OCI-LY1 (cell line): ENCODE data around the gene RYR3.

Experiments used
- H2AFZ ChIP-seq: fragments of 200-600 bp; sonication (generic), shearing (Covaris generic); 2 replicates; pipeline ENCODE4 v1.6.0; 2014; ENCODE audit warnings: antibody characterized with exemption, mild to moderate bottlenecking, low read length
- H3F3A ChIP-seq: fragments of 200-600 bp; sonication (generic), shearing (Covaris generic); 2 replicates; pipeline ENCODE4 v1.6.0; 2014; ENCODE audit warnings: mild to moderate bottlenecking, antibody characterized with exemption, low read length, moderate library complexity; ENCODE audit not compliant: insufficient read depth
- H3K27ac ChIP-seq: fragments of 200-600 bp; sonication (generic); 2 replicates; pipeline ENCODE4 v1.5.1; 2014; ENCODE audit warnings: low read length, mixed run types, mild to moderate bottlenecking, low read depth; ENCODE audit not compliant: poor library complexity, severe bottlenecking
- H3K27me3 ChIP-seq: fragments of 200-600 bp; sonication (generic); 2 replicates; pipeline ENCODE4 v1.6.0; 2014; ENCODE audit warnings: antibody characterized with exemption, mild to moderate bottlenecking, low read length, moderate library complexity; ENCODE audit not compliant: insufficient read depth
- H3K36me3 ChIP-seq: fragments of 200-600 bp; sonication (generic); 2 replicates; pipeline ENCODE4 v1.6.1; 2014; ENCODE audit warnings: mild to moderate bottlenecking, antibody characterized with exemption, low read length, moderate library complexity, mixed read lengths; ENCODE audit not compliant: insufficient read depth
- H3K4me1 ChIP-seq: fragments of 200-600 bp; sonication (generic); 2 replicates; pipeline ENCODE4 v1.5.1; 2014; ENCODE audit warnings: mild to moderate bottlenecking, low read length, moderate library complexity; ENCODE audit not compliant: insufficient read depth, severe bottlenecking
- H3K4me2 ChIP-seq: fragments of 200-600 bp; sonication (generic), shearing (Covaris generic); 2 replicates; pipeline ENCODE4 v1.6.1; 2014; ENCODE audit warnings: low read length
- H3K4me3 ChIP-seq: fragments of 200-600 bp; sonication (generic); 2 replicates; pipeline ENCODE4 v1.5.1; 2014; ENCODE audit warnings: low read length, low read depth, mild to moderate bottlenecking, mixed read lengths; ENCODE audit not compliant: poor library complexity, severe bottlenecking
- H3K79me2 ChIP-seq: fragments of 200-600 bp; shearing (Covaris generic); 2 replicates; pipeline ENCODE4 v1.6.1; 2016; ENCODE audit warnings: mixed run types, low read length, mixed read lengths; ENCODE audit not compliant: insufficient read depth
- H3K9ac ChIP-seq: fragments of 200-600 bp; sonication (generic), shearing (Covaris generic); 2 replicates; pipeline ENCODE4 v1.6.1; 2014; ENCODE audit warnings: mild to moderate bottlenecking, low read length, mixed read lengths
- H3K9me2 ChIP-seq: fragments of 200-600 bp; sonication (generic), shearing (Covaris generic); 2 replicates; pipeline ENCODE4 v1.6.1; 2014; ENCODE audit warnings: low read depth, mild to moderate bottlenecking, low read length, mixed read lengths
- H3K9me3 ChIP-seq: fragments of 200-600 bp; shearing (Covaris generic); 2 replicates; pipeline ENCODE4 v1.6.1; 2014; ENCODE audit warnings: low read length, mixed read lengths
- H4K20me1 ChIP-seq: fragments of 200-600 bp; sonication (generic), shearing (Covaris generic); 2 replicates; pipeline ENCODE4 v1.6.0; 2016; ENCODE audit warnings: mild to moderate bottlenecking, low read length; ENCODE audit not compliant: insufficient read depth
- CTCF ChIP-seq: fragments of 200-600 bp; sonication (generic), shearing (Covaris generic); IDR thresholded peaks from 2 replicates; pipeline ENCODE4 v1.5.1; 2017; ENCODE audit warnings: mild to moderate bottlenecking, antibody characterized with exemption, low read length, moderate library complexity, mixed read lengths
- EZH2 ChIP-seq: fragments of 200-600 bp; sonication (generic), shearing (Covaris generic); IDR thresholded peaks from 2 replicates; pipeline ENCODE4 v1.8.0; 2017; ENCODE audit warnings: borderline replicate concordance, mixed run types, mild to moderate bottlenecking, antibody characterized with exemption, low read length, moderate library complexity, mixed read lengths

Gene RYR3

DNA sequence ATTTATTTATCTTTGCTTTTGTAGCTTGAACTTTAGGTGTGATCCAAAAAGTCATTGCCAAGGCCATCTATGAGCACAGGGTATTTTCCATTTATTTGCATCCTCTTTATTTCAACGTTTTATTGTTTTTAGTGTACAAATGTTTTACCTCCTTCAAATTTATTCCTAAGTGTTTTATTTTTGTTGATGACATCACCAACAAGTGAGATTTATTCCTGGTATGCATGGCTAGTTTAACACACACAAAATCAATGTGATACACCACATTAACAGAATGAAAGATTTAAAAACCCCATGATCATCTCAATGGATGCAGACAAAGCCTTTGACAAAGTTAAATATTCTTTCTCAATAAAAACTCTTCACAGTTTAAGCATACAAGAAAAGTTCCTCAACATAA lies 591.3 kb downstream of the RYR3 start:
- Histone ChIP-seq H3K4me1 (no peaks in the 10 kb centered on the region), H3K27ac (no peak overlapping the region), H3K9ac (no peak overlapping the region), H3K4me2 (no peak overlapping the region), H3K9me2 (no peaks in the 10 kb centered on the region), H3K4me3 (no peak overlapping the region), H3K36me3 (no peaks in the 10 kb centered on the region), H3K9me3 (no peaks in the 10 kb centered on the region), H3K79me2 (no peaks in the 10 kb centered on the region), H3K27me3 (no peaks in the 10 kb centered on the region), H2AFZ (no peak overlapping the region), H4K20me1 (no peaks in the 10 kb centered on the region), H3F3A (no peaks in the 10 kb centered on the region)
- TF ChIP-seq EZH2 = no peak
- TF ChIP-seq CTCF = no peak

GRCh38 chr15:33903661-33904060 lies 592.9 kb downstream of the RYR3 start:
- H3F3A ChIP-seq = no peaks in the 10 kb centered on the region
- no peak overlapping the region for H3K4me2 ChIP-seq
- TF ChIP-seq EZH2 (no peak), CTCF (no peak)
- no peaks in the 10 kb centered on the region for H3K79me2 ChIP-seq
- no peak overlapping the region for H3K9ac ChIP-seq
- H3K27ac ChIP-seq = no peak overlapping the region
- H2AFZ ChIP-seq = no peak overlapping the region
- H3K36me3 ChIP-seq = no peaks in the 10 kb centered on the region
- no peaks in the 10 kb centered on the region for H3K9me3 ChIP-seq
- H3K9me2 ChIP-seq = no peaks in the 10 kb centered on the region
- H3K4me1 ChIP-seq = no peaks in the 10 kb centered on the region
- H3K27me3 ChIP-seq = no peaks in the 10 kb centered on the region
- no peaks in the 10 kb centered on the region for H4K20me1 ChIP-seq
- no peak overlapping the region for H3K4me3 ChIP-seq

DNA sequence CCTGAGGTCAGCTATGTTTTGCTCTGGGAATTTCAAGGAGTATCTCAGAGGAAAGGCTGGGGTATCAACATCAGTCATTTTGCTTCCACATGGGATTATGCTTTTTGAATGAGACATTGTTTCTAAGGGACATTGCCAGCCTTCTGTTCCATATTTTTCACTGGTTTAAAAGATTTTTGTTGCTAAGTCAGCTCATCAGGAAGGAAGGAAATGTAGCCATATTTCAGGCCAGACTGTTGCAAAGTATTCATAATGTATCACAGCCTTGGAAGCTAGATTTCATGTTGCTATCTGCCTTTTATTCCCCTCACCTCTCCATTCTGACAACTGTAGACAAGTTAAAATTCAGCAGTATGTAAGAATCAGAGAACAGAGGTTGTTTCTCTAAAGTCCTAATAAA lies 596.6 kb downstream of the RYR3 start:
- Histone ChIP-seq H3K27ac (no peak overlapping the region), H3K4me3 (no peak overlapping the region), H3K27me3 (no peaks in the 10 kb centered on the region), H3K79me2 (no peaks in the 10 kb centered on the region), H3K9me3 (no peaks in the 10 kb centered on the region), H3K4me1 (no peaks in the 10 kb centered on the region), H3K4me2 (no peak overlapping the region), H3K36me3 (no peaks in the 10 kb centered on the region), H4K20me1 (no peaks in the 10 kb centered on the region), H3F3A (no peaks in the 10 kb centered on the region), H2AFZ (no peak overlapping the region), H3K9me2 (no peaks in the 10 kb centered on the region), H3K9ac (no peak overlapping the region)
- TF ChIP-seq CTCF (no peak), EZH2 (no peak)
